NCI-H2227 (cell line): ENCODE measurements around the gene NAIF1.
"Not testable (repeated sequence)": the region's sequence is repeated elsewhere in the genome, so short reads cannot be mapped to it uniquely, and the experiment has no call there.

ENCODE experiments used
- DNase-seq: peaks from one replicate; lab custom pipeline; 2025; ENCODE audit not compliant: unreplicated experiment; lab: John Stamatoyannopoulos, UW

The NAIF1 gene

DNA sequence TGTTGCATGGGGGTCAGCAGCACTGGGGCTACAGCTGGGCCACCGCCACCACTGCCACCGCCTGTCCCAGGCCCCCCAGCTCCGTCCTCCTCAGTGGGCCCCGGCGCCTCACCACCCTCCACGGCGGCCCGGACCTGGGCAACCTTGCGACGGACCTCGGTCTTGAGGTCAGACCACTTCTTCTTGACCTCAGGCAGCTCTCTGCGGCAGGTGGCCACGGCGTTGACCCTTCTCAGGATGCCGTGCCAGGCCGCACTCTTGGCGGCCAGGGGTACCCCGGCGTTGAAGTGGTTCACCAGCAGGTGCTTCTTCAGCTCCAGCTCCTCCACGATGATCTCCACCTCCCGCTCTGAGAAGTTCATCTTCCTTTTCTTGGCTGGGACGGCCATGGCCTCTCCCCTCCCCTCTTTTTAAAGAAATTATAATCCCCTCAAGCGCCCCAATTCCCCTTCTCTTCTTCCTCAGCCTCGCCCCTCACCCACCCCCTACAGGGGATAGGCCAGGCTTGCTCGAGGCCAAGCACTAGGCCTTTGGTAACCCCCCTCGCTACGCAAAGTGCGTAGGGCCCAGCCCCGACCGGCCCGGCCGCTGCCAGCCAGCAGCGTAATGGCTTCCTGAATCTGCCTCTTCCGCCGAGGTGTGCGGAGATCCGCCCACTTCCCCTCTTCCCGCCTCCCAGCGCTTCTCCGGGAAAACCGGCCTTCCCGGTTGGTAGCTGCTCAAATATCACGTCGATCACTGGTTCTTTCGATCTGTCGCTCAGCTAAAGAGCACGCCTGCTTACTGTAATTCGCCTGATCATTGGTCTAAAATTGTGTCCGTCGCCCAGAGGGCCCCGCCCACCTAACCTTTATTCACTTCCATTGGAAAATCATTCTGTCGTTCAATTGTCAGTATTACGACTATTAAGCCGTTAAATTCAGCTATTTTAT is at the start of gene NAIF1:
TSS of gene NAIF1 (minus strand) at position 608 of the 932 bp plus-strand sequence. CDS start at position 389, 219 bp downstream.
- DNase-seq = peak; percentile 97

DNA sequence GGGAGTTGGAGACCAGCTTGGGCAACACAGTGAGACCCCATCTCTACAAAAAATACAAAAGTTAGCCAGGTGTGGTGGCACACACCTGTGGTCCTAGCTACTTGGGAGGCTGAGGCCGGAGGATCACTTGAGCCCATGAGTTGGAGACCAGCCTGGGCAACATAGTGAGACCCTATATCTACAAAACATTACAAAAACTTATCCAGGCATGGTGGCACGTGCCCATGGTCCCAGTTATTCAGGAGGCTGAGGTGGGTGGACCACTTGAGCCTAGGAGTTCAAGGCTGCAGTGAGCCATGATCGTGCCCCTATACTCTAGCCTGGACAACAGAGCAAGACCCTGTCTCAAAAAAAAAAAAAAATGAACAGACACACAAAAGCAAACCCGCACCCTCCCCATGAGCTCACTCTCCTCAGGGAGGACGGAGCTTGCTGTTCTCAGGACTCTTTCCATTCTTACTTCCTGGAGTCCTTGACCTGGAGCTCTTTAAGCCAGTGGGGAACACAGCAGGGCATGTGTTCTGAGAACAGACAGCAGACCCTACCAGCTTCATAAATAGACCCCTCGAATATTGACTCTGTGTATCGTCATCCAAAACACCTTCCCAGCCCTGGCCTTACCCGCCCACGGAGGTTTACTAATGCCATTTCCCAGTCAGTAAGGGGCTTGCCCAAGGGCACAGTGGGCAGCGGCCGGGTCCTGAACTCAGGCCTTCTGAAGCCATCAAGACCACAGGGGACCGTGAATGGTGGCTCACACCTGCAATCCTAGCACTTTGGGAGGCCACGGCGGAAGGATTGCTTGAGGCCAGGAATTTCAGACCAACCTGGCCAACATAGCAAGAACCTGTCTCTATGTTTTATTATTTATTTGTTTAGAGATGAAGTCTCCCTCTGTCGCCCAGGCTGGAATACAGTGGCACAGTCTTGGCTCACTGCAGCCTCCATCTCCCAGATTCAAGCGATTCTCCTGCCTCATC is 49.3 kb upstream of the NAIF1 start:
- no peak for DNase-seq

DNA sequence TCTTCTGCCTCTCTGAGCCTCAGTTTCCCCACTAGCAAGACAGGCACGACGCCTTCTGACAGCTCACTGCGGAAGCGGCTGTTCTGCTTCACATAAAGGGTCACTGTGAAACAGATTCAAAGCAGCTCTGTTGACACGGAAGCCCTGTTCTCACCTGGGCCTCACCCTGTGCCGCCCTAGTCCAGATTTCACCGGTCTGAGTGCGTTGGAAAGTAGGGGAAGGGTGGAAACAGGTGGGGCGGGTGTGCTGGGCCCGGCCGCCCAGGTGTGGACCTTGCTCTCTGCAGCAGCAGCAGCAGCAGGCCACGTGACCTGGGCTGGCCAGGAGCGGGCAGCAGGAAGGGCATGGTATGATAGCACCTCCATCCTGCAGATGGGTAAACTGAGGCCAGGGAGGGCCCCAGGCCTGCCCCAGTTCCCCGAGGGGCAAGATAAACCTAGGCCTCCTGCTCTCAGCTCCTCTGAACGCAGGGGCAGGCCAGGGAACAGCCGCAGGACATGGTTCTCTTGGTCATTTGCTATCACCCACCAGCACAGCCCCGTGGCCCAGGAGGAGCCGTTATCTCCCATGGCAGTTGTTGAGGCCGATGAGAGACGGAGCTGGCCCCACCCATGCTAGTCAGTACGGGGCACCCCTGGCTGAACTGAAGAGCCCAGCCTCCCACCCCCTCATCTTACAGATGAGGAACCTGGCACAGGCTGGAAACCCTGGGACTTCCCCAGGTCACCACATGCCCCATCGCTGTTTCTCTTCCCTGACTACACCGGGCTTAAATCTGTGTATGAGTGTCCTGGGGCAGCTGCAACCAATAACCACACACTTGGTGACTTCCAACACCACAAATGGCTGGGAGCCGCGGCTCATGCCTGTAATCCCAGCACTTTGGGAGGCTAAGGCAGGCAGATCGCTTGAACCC is 48.3 kb upstream of the NAIF1 start:
- DNase-seq = no peak

GRCh38 chr9:128114326-128115186 is 47.4 kb upstream of the NAIF1 start:
- DNase-seq = no peak

- DNase-seq = no peak
These were observed 46.6 kb upstream of the NAIF1 start for GRCh38 chr9:128113526-128114325.

- DNase-seq = not testable (repeated sequence)
These were observed 44.6 kb upstream of the NAIF1 start for GRCh38 chr9:128111726-128112125.

- no peak for DNase-seq
These were observed 42.1 kb upstream of the NAIF1 start for GRCh38 chr9:128109050-128109709.

DNA sequence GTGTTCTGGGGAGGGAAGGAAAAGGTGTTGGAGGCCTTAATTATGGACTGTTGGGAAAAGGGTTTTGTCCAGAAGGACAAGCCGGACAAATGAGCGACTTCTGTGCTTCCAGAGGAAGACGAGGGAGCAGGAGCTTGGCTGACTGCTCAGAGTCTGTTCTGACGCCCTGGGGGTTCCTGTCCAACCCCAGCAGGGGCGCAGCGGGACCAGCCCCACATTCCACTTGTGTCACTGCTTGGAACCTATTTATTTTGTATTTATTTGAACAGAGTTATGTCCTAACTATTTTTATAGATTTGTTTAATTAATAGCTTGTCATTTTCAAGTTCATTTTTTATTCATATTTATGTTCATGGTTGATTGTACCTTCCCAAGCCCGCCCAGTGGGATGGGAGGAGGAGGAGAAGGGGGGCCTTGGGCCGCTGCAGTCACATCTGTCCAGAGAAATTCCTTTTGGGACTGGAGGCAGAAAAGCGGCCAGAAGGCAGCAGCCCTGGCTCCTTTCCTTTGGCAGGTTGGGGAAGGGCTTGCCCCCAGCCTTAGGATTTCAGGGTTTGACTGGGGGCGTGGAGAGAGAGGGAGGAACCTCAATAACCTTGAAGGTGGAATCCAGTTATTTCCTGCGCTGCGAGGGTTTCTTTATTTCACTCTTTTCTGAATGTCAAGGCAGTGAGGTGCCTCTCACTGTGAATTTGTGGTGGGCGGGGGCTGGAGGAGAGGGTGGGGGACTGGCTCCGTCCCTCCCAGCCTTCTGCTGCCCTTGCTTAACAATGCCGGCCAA is 41.3 kb upstream of the NAIF1 start:
- DNase-seq = no peak

- no peak for DNase-seq
These were observed 40.5 kb upstream of the NAIF1 start for GRCh38 chr9:128107468-128108268.

GRCh38 chr9:128106940-128107467 is 39.9 kb upstream of the NAIF1 start:
- DNase-seq = no peak

DNA sequence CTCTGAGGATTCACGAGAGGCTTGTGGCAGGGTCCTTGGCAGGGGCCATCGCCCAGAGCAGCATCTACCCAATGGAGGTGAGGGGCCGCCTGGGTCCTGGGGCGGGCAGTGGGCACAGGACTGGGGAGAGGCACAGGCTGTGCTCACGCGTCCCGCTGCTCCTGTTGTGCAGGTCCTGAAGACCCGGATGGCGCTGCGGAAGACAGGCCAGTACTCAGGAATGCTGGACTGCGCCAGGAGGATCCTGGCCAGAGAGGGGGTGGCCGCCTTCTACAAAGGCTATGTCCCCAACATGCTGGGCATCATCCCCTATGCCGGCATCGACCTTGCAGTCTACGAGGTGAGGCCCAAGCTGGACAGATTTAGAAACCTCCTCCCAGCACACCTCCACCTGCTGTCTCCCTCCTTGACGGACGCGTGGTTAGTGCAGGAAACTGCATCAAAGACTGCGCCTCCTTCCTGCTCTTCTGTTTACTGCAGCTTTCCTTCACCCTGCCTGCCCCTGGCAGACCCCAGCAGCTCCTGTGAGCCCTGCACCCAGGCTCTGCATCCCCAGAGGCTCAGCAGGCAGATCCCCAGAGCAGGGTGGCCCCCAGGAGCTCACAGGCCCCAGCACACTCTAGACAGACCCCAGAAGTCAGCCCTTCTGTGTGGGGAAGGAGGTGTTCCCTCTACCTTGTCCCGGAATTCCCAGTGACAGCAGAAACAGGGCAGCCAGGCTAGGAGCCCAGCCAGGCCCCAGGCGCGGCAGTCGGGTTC is 39.2 kb upstream of the NAIF1 start:
- no peak for DNase-seq

DNA sequence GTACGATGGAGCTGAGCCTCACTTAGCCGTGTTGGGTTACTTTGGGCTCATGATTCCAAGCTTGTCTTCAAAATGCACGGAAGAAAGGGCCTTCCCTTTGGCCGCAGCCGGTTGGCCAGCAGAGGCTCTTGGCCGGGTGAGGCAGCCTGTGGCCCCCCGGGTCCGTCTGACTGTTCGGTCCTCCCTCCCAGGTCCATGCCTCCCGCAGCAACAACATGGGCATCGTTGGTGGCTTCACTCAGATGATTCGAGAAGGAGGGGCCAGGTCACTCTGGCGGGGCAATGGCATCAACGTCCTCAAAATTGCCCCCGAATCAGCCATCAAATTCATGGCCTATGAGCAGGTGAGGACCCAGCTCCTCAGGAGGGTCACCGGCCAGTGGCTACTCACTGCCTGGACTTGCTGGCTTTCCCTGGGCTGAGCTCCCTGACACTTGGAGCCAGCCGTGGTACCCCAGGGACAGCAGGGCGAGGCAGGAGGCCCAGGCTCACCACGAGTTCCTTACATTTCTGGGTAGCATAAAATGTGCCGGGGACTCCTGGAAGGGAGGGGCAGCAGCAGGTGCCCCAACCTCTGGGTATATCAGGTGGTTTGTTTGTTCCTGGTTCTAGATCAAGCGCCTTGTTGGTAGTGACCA is 38.5 kb upstream of the NAIF1 start:
- no peak for DNase-seq

- no peak for DNase-seq
These were observed 37.1 kb upstream of the NAIF1 start for GRCh38 chr9:128104171-128104618.

GRCh38 chr9:128103589-128103962 is 36.5 kb upstream of the NAIF1 start:
- DNase-seq = no peak
